Activated gamma-delta T cell (primary cell): ENCODE measurements around the gene TRIM9.
"Not testable (repeated sequence)": the region's sequence is repeated elsewhere in the genome, so short reads cannot be mapped to it uniquely, and the experiment has no call there.

ENCODE experiments used
- DNase-seq: peaks from one replicate; lab custom pipeline; 2025; lab: John Stamatoyannopoulos, UW

TRIM9 gene

DNA sequence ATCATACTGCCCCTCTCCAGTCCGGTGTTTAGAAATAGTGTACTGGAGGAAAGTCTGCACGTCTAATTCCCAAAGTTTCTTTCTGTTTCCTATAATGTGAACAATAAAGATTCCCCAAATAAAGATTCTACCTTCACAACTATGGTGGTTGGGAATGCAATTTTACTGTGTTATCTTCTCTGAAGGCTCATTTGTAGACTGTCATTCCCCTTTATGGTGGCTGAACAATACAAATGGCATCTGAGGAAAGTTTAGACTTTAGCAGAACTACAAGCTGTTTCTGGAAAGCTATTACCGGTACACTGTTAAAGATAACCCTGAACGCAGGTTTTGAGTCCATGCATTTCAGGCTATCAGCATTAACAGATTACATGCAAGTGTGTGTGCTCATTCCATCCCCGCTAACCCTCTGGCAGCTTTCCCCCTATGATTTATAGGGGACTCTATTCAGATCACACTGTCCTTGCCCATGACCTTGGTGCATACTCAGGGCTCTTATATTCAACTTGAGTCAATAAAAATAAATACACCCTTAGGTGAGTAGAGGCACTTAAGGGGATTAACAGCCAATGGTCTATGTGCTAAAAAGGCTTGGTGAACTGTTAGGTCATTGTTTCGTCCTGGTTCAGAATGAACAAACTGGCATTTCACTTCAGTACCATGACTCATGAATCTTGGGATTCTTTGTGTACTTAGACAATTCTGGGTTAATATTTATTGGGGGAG lies 89.9 kb downstream of the TRIM9 start:
- no peak for DNase-seq

DNA sequence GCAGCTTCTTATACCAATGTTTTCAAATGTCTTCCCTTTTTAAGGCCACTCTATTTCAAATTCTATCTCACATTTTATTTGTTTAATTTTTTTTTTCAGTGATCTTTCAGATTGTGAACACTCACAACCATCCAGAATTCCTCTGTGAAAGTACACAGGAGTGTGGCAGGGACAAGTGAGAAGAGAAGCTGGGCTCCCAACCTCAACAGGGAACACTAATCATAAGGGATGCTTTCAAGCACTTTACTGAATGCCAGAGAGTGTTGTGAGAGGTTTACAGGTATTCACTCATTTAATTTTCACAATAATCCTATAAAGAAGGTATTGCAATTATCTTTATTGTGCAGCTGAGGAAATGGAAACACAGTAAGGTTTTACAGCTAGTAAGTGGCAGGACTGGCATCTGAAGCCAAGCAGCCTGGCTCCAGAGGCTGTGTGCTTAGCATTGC lies 90.5 kb downstream of the TRIM9 start:
- DNase-seq, result no peak

DNA sequence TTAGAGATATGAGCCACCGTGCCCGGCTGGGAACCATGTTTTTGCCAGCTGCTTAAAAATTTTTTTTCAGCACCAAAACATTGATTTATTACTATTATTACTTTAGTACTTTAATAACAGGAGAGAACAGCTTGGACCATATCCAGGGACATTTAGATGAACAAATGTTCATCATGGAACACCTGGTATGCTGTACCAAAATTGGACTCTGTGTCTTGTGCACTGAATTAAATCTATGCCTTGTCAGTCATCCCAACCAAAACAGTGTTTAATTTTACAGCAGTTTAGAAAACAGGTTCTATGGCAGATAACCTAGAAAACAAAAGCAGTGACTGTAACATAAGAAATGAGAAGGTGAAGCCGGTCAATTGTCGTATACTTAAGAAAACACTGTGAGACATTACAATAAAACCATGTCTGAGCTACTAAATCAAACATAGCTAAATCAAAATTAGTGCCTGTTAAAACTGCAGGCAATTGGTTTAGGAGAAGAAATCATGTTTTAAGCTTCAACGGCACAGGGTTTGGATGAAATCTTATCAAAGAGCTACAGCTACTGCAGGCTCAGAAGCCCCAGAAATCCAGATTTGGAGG lies 92.4 kb downstream of the TRIM9 start:
- DNase-seq, result no peak

DNA sequence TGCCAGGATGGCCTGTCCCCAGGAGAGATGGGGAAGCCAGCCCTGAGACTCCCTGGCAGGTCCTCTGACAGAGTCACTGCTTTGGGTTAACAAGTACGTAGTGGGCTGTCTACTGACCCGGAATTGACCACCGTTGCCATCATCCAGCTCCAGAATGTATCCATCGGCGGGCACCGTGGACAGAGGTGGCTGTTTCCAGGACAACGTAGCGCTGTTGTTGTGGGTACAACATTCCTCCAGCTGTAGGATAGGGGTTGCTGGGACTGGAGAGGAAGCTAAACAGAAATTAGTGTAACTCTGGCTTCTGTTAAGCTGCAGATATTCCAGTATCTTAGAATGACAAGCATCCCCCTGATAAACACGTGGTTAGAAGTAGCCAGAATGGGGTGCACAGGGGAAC lies 94.3 kb downstream of the TRIM9 start:
- no peak for DNase-seq

DNA sequence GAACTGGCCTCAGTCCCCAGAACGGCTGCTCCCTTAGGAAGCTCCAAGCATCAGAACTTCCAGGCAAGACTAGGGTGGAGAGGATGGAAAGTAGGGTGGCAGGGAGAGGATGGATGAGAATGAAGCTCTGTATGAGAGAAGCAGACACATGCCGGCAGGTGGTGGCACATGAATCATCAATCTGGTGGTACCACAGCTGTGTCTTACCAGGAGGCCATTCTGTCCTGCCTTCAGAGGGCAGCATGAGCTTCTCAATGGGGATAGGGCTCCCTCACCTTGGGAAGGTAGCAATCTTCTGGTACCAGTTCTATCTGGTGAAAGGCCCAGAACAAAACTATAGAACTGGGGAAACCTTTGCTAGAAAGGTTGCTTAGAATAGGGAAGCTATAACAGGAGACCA lies 95.2 kb downstream of the TRIM9 start:
- no peak for DNase-seq

DNA sequence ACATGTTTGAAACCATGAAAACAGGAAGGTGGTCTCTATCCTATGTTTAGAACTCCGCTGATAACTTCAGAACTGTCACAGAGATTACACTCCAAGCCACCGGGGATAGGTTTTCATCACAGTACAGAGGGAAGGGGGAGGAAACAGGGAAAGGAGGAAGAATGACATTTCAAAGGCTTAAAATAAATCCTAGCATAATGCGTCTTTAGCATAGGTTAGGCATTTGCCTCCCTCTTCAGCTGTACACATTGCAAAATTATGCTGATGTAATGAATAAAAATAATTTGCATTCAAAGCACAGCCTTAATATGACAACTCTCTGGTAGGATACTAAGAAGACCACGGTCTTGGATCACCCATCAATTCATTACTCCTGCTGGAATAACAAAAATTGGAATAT lies 96.3 kb downstream of the TRIM9 start:
- no peak for DNase-seq

DNA sequence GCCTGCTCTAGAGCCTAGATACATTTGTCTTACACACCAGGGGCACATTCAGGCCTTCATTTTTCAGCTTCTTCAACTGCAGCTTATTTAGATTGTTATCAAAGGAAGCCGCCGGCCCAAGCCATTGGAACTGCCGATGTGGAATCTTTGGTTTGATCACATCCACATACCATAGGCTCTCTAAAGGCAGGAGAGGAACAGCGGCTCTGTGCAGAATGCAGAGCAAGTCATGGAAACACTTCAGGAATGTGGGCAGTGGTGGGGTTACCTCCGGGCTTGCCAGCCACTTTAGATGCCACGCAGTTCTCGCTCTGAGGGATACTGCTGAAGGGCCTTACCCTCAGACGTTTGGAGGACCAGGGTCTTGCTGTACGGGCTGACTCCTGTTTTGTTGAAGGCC lies 97.2 kb downstream of the TRIM9 start:
- DNase-seq, result no peak

DNA sequence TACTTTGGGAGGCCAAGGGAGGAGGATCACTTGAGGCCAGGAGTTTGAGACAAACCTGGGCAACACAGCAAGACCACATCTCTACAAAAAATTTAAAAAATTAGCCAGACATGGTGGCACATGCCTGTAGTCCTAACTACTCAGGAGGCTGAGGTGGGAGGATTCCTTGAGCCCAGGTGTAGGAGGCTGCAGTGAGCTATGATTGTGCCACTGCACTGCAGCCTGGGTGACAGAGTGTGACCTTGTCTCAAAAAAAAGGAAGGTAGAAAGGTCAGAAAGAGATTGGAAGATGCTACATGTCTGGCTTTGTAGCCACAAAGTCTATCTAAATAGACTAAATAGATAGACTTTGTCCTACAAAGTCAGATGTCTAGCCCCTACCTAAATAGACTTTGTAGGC lies 100.7 kb downstream of the TRIM9 start:
- DNase-seq, result not testable (repeated sequence)

DNA sequence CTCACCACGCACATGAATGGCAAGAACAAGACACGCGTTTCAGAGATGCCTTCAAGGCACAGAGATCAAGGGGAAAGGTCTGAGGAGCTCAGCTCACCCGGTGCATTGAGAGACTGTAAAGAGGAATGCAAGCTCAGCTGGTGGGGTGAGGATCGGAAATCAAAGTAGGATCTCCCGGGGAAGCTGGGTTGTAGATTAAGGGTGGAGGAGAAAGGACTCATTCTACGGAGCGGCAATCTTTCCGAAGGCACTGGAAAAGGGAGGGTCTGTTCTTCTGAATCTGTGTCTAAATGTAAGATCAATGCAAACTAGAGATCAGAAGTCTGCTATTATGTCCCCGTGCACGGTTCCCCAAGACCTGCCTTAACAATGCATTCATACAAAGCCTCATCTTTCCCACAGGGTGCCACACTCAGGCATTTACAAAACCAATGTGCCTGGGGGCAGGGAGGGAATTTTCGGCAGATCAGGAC lies 109.0 kb downstream of the TRIM9 start:
- no peak for DNase-seq

DNA sequence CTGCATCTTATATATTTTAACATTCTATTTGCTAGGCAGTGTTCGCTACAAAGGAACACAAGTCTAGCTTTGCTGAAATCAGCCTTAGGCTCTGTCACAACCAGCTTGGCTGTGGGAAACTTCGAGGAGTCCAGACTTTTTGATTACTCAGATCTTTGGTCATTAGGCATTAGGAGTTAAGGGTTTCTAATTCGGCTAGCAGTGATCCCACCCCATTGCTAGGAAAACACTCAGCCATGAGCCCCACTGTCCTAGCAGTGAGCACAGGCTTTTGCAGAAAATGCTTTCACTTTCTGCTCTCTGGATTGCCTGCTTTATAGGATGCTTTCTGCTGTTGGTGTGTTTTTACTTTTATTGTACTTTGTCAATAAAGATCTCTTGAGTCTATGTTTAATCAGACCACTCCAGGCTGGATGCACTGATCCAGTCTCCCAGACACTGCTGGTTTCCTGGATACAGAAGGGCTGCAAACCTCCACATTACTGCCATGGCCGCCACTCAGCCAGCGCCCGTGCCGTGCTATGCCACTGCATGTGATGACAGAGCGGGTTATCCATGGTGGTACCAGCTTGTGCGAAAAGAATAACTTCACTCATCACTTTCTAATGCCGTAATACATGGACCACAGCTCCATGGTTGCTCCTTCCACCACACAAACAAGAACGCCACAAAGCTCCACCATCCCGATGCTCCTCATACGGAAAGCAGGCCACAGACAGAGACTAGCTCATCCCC lies 109.6 kb downstream of the TRIM9 start:
- DNase-seq, result no peak

DNA sequence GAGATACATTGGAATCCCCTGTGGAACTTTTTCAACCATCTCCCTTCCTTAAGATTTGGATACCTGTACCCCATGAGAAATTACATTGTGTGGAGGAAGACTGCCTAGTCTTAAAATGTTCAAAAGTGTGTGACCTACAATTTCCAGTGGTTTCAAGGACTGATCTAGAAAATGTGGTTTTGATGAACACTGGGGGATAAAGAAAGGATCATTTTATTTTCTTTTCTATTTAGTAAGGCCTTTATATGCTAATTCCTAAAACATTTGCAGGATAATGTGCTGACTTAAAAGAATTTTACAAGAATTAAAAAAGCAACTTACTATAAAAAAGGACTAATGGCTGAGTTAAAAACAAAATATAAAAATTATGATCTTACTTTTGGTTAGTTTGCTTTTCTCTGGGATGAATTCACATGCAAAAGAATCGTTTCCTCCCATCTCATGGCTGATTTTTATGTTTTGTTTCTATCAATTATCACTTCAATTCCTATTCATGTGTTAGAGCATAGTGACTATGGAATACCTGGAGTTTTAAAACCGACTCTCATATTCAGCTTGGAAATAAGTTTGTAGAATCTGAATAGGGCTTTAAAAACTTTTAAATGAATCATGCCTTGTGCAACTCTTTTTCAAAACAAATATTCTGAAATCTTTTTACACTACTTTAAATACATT lies 110.7 kb downstream of the TRIM9 start:
- no peak for DNase-seq

DNA sequence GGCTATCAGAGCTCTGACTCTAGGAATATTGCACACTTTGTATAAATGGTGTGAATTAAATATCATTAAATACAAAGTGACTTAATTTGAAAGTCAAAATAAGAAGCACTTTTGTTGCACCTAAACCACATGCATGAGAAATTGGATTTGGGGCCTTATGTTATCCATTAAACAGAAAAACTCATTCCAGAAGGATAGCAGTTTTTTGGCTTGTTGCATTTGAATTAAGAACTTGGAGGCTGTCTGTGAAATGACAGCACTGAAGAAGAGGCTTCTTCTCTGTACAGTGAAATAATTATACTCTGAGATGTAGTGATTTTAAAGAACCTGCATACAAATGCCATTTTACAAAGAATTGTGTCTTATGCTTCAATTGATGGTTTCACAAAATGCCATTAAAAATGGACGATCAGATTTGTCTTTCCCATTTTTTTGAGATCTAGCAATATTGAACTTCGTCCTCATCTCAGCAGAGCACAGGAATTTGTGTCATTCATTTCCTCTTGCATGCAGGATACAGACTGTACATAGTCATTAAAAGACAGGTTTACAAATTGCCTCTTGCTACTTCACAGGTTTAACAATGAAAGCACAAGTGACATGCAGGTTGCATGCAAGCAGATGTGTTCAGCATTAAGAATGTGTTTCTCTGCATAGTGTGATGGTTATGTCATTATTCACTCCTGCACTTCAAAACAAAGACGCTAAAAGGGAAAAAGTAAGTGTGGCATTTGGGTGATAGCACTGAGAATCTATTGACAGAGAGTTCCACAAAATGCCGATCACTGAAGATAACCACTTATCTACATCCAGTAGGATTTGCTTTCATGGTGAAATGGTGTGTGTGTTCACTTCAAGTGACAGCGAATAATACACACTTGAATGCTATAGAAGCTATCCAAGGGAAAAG lies 114.7 kb downstream of the TRIM9 start:
- no peak for DNase-seq

DNA sequence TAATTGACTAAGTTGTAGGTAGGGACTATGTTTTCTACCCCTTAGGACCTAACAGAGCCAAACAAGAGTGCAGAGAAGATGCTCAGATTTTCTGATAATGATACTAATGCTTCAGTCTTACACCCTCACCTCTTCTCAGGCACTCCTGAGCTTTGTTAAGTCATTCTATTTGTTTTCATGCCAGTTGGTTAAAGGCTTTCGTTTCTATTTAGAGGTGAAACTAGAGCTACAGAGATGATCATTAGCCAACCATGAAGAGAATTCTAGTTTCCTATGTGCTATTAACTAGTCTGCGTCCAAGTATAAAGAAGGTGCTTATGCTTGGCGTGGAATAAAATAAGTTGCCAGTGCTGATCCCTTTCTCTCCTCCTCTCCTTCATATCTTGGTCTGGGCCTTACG lies 116.0 kb downstream of the TRIM9 start:
- no peak for DNase-seq

DNA sequence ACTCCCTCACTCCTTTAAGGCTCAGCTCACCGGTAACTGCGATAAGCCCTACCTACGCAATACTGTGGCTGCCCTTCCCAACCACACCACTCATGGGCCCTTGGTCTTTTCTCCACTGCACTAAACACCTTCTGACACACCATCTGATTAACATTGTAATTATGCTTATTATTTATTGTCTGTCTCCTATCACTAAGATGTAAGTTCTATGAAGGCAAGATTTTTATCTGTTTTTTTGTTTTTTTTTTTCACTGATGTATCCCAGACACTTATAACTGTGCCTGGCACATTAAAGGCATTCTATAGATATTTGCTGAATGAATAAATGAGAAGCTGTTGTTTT lies 116.4 kb downstream of the TRIM9 start:
- DNase-seq, result no peak

DNA sequence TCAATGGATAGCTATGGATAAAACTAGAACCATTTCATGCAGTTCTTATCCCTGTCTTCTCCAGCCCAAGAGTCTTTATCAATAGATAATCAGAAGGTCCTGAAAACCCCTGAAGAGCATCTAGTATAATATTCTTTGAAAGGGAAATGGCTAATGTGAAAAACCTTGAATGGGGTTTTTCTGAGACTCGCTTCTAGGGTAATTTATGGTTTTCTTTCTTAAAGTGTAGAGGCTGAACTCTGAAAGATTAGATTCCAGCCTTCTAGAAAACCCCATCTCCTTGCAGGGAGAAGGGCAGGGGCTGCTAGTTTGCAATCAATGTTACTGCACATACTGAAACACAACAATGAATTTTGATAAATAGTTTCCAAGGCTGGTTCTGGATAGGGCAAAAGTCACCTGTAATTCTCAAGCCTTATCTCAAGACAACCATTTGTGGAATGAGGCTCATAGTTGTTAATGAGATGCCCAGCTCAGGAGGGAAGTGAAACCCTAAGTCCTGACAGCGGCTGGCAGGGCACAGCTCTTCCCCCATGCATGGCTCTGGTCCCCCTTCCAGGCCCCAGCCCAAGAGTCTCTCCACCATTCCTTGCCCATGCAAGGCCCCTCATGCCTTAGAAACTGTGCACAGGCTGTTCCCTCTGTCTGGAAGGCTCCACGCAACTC lies 116.9 kb downstream of the TRIM9 start:
- DNase-seq, result no peak

DNA sequence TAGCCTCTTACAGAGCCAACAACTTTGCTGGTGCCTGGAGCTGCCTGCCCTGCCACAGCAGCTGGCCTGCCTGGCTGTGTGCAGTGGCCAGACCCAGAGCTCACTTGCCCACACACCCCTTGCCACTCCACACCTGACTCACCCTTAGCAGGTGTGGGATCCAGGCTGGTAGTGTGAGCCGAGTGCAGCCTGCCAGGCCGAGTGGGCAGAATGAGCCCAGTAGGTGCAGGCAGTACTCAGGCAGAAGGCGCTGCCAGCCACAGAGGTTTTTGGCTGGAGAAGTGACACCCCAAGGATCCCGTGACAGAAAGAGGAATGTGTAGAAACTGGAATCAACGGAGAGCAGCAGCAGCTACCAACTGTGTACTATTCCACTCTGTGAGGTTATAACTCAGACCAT lies 120.8 kb downstream of the TRIM9 start:
- no peak for DNase-seq

DNA sequence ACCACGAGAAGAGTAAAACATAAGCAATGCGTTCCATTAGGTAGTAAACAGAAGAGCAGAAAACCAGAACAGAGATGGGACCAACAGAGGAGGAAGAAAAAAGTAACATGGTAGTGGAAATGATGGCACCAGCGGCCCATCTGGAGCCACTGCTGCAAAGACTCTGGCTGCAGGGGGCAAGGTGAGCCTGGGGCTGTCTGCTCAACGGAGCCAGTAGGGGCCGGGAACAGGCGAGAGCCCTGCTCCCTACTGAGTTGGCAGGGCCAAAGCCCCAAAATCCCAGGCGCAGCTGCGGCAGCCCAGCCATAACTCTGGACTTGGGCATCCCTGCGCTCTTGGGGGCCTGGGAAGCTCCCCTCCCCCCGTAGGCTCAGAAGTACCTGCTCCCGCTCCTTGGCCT lies 122.2 kb downstream of the TRIM9 start:
- no peak for DNase-seq

DNA sequence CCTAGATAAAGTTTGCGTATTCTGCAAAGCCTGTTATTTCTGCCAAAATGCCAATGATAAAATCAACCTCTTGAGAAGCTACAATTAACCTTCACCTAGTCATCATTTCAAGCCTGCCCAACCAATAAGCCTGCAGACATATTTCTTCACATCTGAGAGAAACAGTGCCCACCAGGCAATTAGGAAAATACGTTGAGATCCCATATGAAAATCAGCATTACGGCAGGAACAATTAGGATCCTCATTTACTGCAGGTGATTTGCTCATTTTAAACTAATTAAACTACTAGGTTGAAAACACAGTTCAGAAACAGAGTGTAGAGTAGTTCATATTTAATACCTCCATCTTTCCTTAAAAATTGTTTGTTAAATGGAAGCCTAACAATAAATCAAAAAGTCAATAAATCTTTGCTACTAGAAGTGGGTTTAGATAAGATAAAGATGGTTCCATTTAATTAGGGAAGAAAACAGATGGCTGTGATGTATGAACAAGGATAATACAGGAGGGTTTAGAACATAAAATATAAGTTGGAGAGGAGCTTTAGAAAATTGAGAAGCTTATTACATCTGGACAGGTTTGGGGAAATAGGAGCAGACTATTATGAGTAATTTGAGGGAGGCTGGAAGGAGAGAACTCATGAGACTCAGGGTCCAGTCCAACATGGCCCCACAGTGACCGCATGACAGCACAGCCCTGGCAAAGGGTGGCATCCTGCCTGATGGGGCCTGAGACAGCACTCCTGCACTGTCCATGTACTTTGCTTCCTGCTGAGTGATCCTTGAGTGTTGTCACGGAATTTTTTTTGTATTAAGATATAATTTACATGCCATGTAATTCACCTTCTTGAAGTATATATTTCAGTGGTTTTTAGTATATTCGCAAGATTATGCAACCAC lies 123.8 kb downstream of the TRIM9 start:
- DNase-seq, result no peak

DNA sequence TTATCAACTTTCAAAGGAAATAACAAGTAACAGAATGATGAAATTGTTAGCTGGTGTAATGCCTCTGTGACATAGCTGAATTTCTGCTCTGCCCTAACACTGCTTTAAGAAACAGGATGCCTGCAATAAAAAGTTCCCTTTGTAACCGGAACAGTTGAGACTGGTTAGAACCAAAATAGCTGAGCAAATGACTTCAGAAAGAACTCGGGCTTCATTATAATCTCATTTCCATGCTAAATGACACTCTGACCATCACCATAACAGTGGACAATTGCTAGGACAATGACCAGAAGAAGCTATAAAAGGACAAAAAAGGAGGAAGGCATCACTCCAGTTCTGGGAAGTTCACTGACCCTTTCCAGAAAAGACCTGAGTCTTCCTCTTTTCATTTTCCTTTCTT lies 127.1 kb downstream of the TRIM9 start:
- DNase-seq, result no peak

DNA sequence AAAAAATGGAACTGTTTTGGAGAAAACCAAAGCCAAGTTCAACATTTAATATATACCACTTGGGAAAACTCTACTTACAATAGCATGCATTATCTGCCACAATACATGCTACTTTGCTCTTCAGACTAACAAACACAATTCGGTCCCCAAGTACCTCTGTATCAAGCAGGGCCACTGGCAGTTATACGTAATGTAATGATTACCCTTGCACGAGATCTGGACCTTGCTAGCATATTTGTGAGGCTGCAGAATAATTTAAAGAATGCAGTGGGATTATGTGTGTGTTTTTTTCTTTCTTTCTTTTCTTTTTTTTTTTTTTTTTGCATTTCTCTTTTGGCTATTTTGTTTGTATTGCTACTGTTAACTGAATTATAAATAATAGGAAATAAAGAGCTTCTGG lies 127.8 kb downstream of the TRIM9 start:
- no peak for DNase-seq
